Tibial nerve (tissue), 4 donors: ENCODE data around the gene AGT. TPM values are rescaled to one million over a fixed set of nuclear protein-coding genes. Genes with fewer than 3 reads are reported as not detected.

Source experiments
- DNase-seq, 2 donors: peaks; one replicate each; pipeline ENCODE4 v3.0.0-alpha.2; 2019; ENCODE audit warnings: low spot score in 2 of 2
- H3K27ac ChIP-seq, 4 donors: fragments of 200-600 bp; sonication (generic) in 3 of 4; one replicate each; pipeline ENCODE4 v1.5.1; 2017 to 2019; ENCODE audit warnings: mild to moderate bottlenecking in 1 of 4
- H3K27me3 ChIP-seq, 2 donors: fragments of 200-600 bp; sonication (generic) in 1 of 2; one replicate each; pipeline versions ENCODE4 v1.5.1 to v1.6.0; 2017 to 2019
- H3K36me3 ChIP-seq, 3 donors: fragments of 200-600 bp; sonication (generic); one replicate each; pipeline ENCODE4 v1.5.1; 2018 to 2019
- H3K4me1 ChIP-seq, 4 donors: fragments of 200-600 bp; sonication (generic) in 3 of 4; one replicate each; pipeline ENCODE4 v1.5.1; 2017 to 2019
- H3K4me3 ChIP-seq, 4 donors: fragments of 200-600 bp; sonication (generic) in 3 of 4; one replicate each; pipeline ENCODE4 v1.5.1; 2017 to 2019; ENCODE audit warnings: mild to moderate bottlenecking in 1 of 4, moderate library complexity in 1 of 4
- H3K9me3 ChIP-seq, 4 donors: fragments of 200-600 bp; sonication (generic) in 3 of 4; one replicate each; pipeline ENCODE4 v1.5.1; 2017 to 2019
- CTCF ChIP-seq, 5 experiments: fragments of 200-600 bp in 3 of 5; fragments of 450-650 bp in 2 of 5; sonication (generic) in 3 of 5; IDR thresholded peaks; one replicate each; pipeline ENCODE4 v1.5.1; 2016 to 2019; ENCODE audit warnings: antibody characterized with exemption in 5 of 5, mild to moderate bottlenecking in 3 of 5, moderate library complexity in 2 of 5
- EP300 ChIP-seq, 2 donors: sonication (generic); formaldehyde crosslinking; IDR thresholded peaks; one replicate each; pipeline ENCODE4 v1.6.1; 2017; ENCODE audit warnings: antibody characterized with exemption in 2 of 2, mild to moderate bottlenecking in 1 of 2
- POLR2A ChIP-seq, 2 donors: fragments of 450-650 bp; IDR thresholded peaks; one replicate each; pipeline ENCODE4 v1.6.1; 2017; ENCODE audit warnings: antibody characterized with exemption in 2 of 2, mild to moderate bottlenecking in 2 of 2, moderate library complexity in 2 of 2
- WGBS, 2 donors: methylation state at CpG; one replicate each; pipeline ENCODE4 v1.1.5; 2018; 5-methylcytosine and 5-hydroxymethylcytosine counted together
- total RNA-seq, 4 donors: library from RNA; depleted of rRNA; stranded (reverse); fragments of >200 nt; gene quantifications; one replicate each; pipeline ENCODE4 v1.1.0, GENCODE V29; 2016

The AGT gene
- 10 to 100 TPM in 2 of 4 donors, 1 to 10 TPM in 2; 2.7 to 25.2 (median 7.0) TPM for total RNA-seq

GRCh38 chr1:230713915-230714764 is at the start of gene AGT:
TSS of gene AGT (minus strand) at chr1:230714122. CDS start at chr1:230710823, 3,299 bp downstream.
- Histone ChIP-seq H3K36me3 (no peaks in the 10 kb centered on the region), H3K4me1 (peaks cover 0 to 11% (median 11%) of the 10 kb centered on the region in 4 donors), H3K4me3 (peak within 1 kb of the TSS in 1 of 4 donors; percentile 28), H3K9me3 (no peaks in the 10 kb centered on the region), H3K27me3 (no peaks in the 10 kb centered on the region), H3K27ac (peak within 1 kb of the TSS in 2 of 4 donors; percentile 60 to 66)
- peak; percentile 27 to 64 for DNase-seq
- TF ChIP-seq POLR2A (IDR thresholded peaks at IDR 0.05) (no peak), CTCF (IDR thresholded peaks at IDR 0.05) (no peak), EP300 (IDR thresholded peaks at IDR 0.05) (no peak)
- 28 to 32% methylated on average over 16 to 24 of the region's 24 CpGs for WGBS, 2 donors

DNA sequence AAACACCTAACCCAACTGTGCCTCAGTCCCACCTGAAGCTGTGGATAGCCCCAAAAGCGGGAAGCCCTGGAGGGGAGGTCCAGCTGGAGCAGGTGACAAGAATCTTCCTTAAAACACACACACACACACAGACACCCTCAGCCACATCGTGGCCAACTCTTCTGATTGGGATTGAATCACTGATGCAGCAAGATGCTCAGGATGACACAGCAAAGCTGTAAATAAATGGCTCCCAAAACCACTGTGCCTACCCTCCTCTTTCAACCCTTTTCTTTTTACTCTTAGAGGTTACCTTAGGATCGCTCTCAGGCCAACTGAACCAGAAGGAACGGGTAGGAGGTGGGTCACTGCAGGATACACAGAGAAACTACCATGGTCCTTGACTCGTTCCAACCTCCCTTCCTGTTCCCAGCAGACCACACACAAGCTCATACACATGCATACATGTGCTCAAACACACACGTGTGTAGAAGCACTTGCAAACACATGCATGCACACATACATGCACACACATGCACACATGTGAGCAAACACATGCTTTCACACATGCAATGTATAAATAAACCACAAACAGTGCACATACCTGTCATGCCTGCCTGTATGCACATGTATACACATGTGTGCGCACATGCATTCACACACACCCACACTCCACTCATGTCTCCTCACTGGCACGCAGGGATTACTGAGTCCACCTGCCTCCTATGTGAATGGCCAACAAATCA is 47.7 kb upstream of the AGT start:
- no peak overlapping the region for H3K27ac ChIP-seq
- no peaks in the 10 kb centered on the region for H3K4me1 ChIP-seq
- no peak overlapping the region for H3K4me3 ChIP-seq
- TF ChIP-seq POLR2A (IDR thresholded peaks at IDR 0.05) = no peak
- no peak for TF ChIP-seq EP300 (IDR thresholded peaks at IDR 0.05)
- no peak for TF ChIP-seq CTCF (IDR thresholded peaks at IDR 0.05)
- no peaks in the 10 kb centered on the region for H3K36me3 ChIP-seq
- H3K9me3 ChIP-seq = peaks cover 0 to 5% (median 0%) of the 10 kb centered on the region in 4 donors
- no peaks in the 10 kb centered on the region for H3K27me3 ChIP-seq
- DNase-seq = no peak
- 81 to 87% methylated on average over 8 of the region's 8 CpGs for WGBS, 2 donors

DNA sequence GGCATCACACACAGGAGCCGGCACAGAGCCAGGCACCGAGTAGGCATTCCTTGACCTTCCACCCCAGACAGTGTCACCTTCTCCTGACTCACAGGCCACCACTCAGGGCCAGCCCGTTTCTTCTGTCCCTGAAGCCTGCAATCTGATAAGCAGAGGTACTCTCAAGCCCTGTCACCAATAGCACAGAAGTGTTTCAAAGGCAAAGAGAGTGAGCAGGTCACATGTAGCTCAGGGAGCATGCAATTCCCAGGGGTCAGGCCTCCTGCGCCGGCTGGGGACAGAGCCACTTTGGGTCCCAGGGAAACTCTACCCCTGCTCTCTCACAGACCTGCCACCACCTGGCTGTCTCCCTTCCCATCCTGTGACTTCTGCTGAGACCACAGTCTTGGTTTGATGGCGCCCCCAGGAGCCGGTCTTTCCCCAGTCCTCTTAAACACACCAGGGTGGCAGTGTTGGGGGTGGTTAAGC is 46.5 kb upstream of the AGT start:
- WGBS, 2 donors = 64 to 73% methylated on average over 7 of the region's 7 CpGs
- peaks cover 0 to 5% (median 0%) of the 10 kb centered on the region in 4 donors for H3K9me3 ChIP-seq
- H3K27ac ChIP-seq = no peak overlapping the region
- H3K4me1 ChIP-seq = no peaks in the 10 kb centered on the region
- no peak for DNase-seq
- no peak for TF ChIP-seq POLR2A (IDR thresholded peaks at IDR 0.05)
- no peak for TF ChIP-seq EP300 (IDR thresholded peaks at IDR 0.05)
- TF ChIP-seq CTCF (IDR thresholded peaks at IDR 0.05) = no peak
- H3K36me3 ChIP-seq = no peaks in the 10 kb centered on the region
- H3K27me3 ChIP-seq = no peaks in the 10 kb centered on the region
- H3K4me3 ChIP-seq = no peak overlapping the region

GRCh38 chr1:230759369-230760065 is 45.6 kb upstream of the AGT start:
- H3K27me3 ChIP-seq = no peaks in the 10 kb centered on the region
- H3K4me1 ChIP-seq = peaks cover 0 to 5% (median 0%) of the 10 kb centered on the region in 4 donors
- H3K36me3 ChIP-seq = no peaks in the 10 kb centered on the region
- DNase-seq = no peak
- H3K9me3 ChIP-seq = peaks cover 0 to 5% (median 0%) of the 10 kb centered on the region in 4 donors
- no peak overlapping the region for H3K4me3 ChIP-seq
- TF ChIP-seq EP300 (IDR thresholded peaks at IDR 0.05) (no peak), POLR2A (IDR thresholded peaks at IDR 0.05) (no peak), CTCF (IDR thresholded peaks at IDR 0.05) (no peak)
- WGBS, 2 donors = 85 to 95% methylated on average over 7 of the region's 7 CpGs
- H3K27ac ChIP-seq = no peak overlapping the region
